Measurements from ENCODE around the gene PARP15. TPM values are rescaled to one million over a fixed set of nuclear protein-coding genes. Genes with fewer than 3 reads are reported as not detected.

The PARP15 gene
- polyA plus RNA-seq, 1 donor (not counting 4 experiments of a cell fraction or from before 2014, with no cell fraction given), result 0.25 TPM

GRCh38 chr3:122538956-122539490, 38.4 kb upstream of the PARP15 start:
- no peaks in the 10 kb centered on the region for H3K9me3 ChIP-seq (ENCODE audit: control insufficient read depth, low read depth, low read length)
- peaks cover 3% of the 10 kb centered on the region for H4K20me1 ChIP-seq (ENCODE audit: control insufficient read depth, extremely low read depth, insufficient read depth, low read length)
- FAIRE-seq, result no peak
- TF ChIP-seq CTCF (optimal IDR thresholded peaks at IDR 0.05 in 1 of 3, IDR thresholded peaks at IDR 0.05 in 1 of 3, conservative IDR thresholded peaks at IDR 0.05 in 1 of 3; ENCODE audit: extremely low read depth in 1 of 3, insufficient read depth in 2 of 3, low read length in 3 of 3), result no peak
- H3K9ac ChIP-seq (ENCODE audit: control insufficient read depth, extremely low read depth, insufficient read depth, low read length), result no peak overlapping the region
- DNase-seq (ENCODE audit: low read depth, low spot score), result no peak
- no peak overlapping the region for H3K4me3 ChIP-seq (ENCODE audit: control insufficient read depth in 2 of 3, extremely low read depth in 1 of 3, insufficient read depth in 2 of 3, low read depth in 1 of 3, low read length in 3 of 3)
- no peak overlapping the region for H2AFZ ChIP-seq (ENCODE audit: control insufficient read depth, low read length)
- peaks cover 4 to 13% of the 10 kb centered on the region in 2 experiments for H3K36me3 ChIP-seq (ENCODE audit: control insufficient read depth in 2 of 2, extremely low read depth in 1 of 2, insufficient read depth in 2 of 2, low read length in 2 of 2)
- no peaks in the 10 kb centered on the region for H3K9me1 ChIP-seq (ENCODE audit: control insufficient read depth, extremely low read depth, insufficient read depth, low read length)
- no peaks in the 10 kb centered on the region for H3K79me2 ChIP-seq (ENCODE audit: control insufficient read depth, insufficient read depth, low read length)
- H3K27me3 ChIP-seq (ENCODE audit: control insufficient read depth, extremely low read depth, insufficient read depth, low read length), result no peaks in the 10 kb centered on the region
- peaks cover 9% of the 10 kb centered on the region for H3K4me1 ChIP-seq (ENCODE audit: control insufficient read depth, extremely low read depth, insufficient read depth, low read length)
- no peak overlapping the region for H3K27ac ChIP-seq (ENCODE audit: control insufficient read depth, insufficient read depth, low read length)
- H3K4me2 ChIP-seq (ENCODE audit: control insufficient read depth, extremely low read depth, insufficient read depth, low read depth, low read length), result no peak overlapping the region
- dilution Hi-C loops (cut with MboI; ENCODE audit: extremely low pct_ligation_motif_present, low sequenced_read_pairs), result no loop called here

GRCh38 chr3:122546151-122546550, 31.3 kb upstream of the PARP15 start:
- Histone ChIP-seq H2AFZ (ENCODE audit: control insufficient read depth, low read length) (no peak overlapping the region), H3K27me3 (ENCODE audit: control insufficient read depth, extremely low read depth, insufficient read depth, low read length) (no peaks in the 10 kb centered on the region), H3K4me3 (ENCODE audit: control insufficient read depth in 2 of 3, extremely low read depth in 1 of 3, insufficient read depth in 2 of 3, low read depth in 1 of 3, low read length in 3 of 3) (no peak overlapping the region), H3K9ac (ENCODE audit: control insufficient read depth, extremely low read depth, insufficient read depth, low read length) (no peak overlapping the region), H3K36me3 (ENCODE audit: control insufficient read depth in 2 of 2, extremely low read depth in 1 of 2, insufficient read depth in 2 of 2, low read length in 2 of 2) (peaks cover 0 to 22% of the 10 kb centered on the region in 2 experiments), H4K20me1 (ENCODE audit: control insufficient read depth, extremely low read depth, insufficient read depth, low read length) (no peaks in the 10 kb centered on the region), H3K4me1 (ENCODE audit: control insufficient read depth, extremely low read depth, insufficient read depth, low read length) (no peaks in the 10 kb centered on the region), H3K4me2 (ENCODE audit: control insufficient read depth, extremely low read depth, insufficient read depth, low read depth, low read length) (no peak overlapping the region), H3K27ac (ENCODE audit: control insufficient read depth, insufficient read depth, low read length) (no peak overlapping the region), H3K9me1 (ENCODE audit: control insufficient read depth, extremely low read depth, insufficient read depth, low read length) (no peaks in the 10 kb centered on the region), H3K9me3 (ENCODE audit: control insufficient read depth, low read depth, low read length) (no peaks in the 10 kb centered on the region), H3K79me2 (ENCODE audit: control insufficient read depth, insufficient read depth, low read length) (no peaks in the 10 kb centered on the region)
- FAIRE-seq (no peak), DNase-seq (ENCODE audit: low read depth, low spot score) (no peak)
- dilution Hi-C loops (cut with MboI; ENCODE audit: extremely low pct_ligation_motif_present, low sequenced_read_pairs), result no loop called here
- TF ChIP-seq EZH2 (IDR thresholded peaks at IDR 0.05; ENCODE audit: low read length) (no peak), CTCF (optimal IDR thresholded peaks at IDR 0.05 in 1 of 3, IDR thresholded peaks at IDR 0.05 in 1 of 3, conservative IDR thresholded peaks at IDR 0.05 in 1 of 3; ENCODE audit: extremely low read depth in 1 of 3, insufficient read depth in 2 of 3, low read length in 3 of 3) (no peak)

Data from keratinocyte (primary cell).